Measurements from ENCODE around the gene CRYBA4.
A peak's percentile ranks its signal among the peaks of the same experiment; 100 is the strongest.

Gene CRYBA4

GRCh38 chr22:26585104-26585790 lies 36.5 kb upstream of the CRYBA4 start:
- H3K36me3 ChIP-seq (ENCODE audit: insufficient read depth, low read length): peaks cover 8% of the 10 kb centered on the region
- peak overlapping the region; percentile 68 for H3K4me2 ChIP-seq (ENCODE audit: low read length)
- no peaks in the 10 kb centered on the region for H3K27me3 ChIP-seq (ENCODE audit: control insufficient read depth, insufficient read depth, low read length)
- H3K4me3 ChIP-seq (ENCODE audit: low read length): no peak overlapping the region
- peak overlapping the region; percentile 24 for H3K9ac ChIP-seq (ENCODE audit: low read depth, low read length)
- peaks cover 31% of the 10 kb centered on the region for H3K4me1 ChIP-seq (ENCODE audit: control insufficient read depth, insufficient read depth, low read length)
- H3K9me3 ChIP-seq (replicated peaks; ENCODE audit: low read length): no peaks in the 10 kb centered on the region

- H3K27me3 ChIP-seq (ENCODE audit: control insufficient read depth, insufficient read depth, low read length): no peaks in the 10 kb centered on the region
- no peak overlapping the region for H3K9ac ChIP-seq (ENCODE audit: low read depth, low read length)
Measured at GRCh38 chr22:26586556-26587325, 35.0 kb upstream of the CRYBA4 start.

GRCh38 chr22:26587991-26588613 lies 33.7 kb upstream of the CRYBA4 start:
- peak overlapping the region; percentile 83 for H3K4me2 ChIP-seq (ENCODE audit: low read length)
- H3K36me3 ChIP-seq (ENCODE audit: insufficient read depth, low read length): no peaks in the 10 kb centered on the region
- peaks cover 8% of the 10 kb centered on the region for H3K27me3 ChIP-seq (ENCODE audit: control insufficient read depth, insufficient read depth, low read length)
- peak overlapping the region; percentile 93 for H3K9ac ChIP-seq (ENCODE audit: low read depth, low read length)
- H3K4me1 ChIP-seq (ENCODE audit: control insufficient read depth, insufficient read depth, low read length): peaks cover 37% of the 10 kb centered on the region
- H3K9me3 ChIP-seq (replicated peaks; ENCODE audit: low read length): no peaks in the 10 kb centered on the region
- H3K4me3 ChIP-seq (ENCODE audit: low read length): peak overlapping the region; percentile 88

More at GRCh38 chr22:26586556-26587325, 35.0 kb upstream of the CRYBA4 start:
- Histone ChIP-seq H3K4me1 (ENCODE audit: control insufficient read depth, insufficient read depth, low read length) (peaks cover 37% of the 10 kb centered on the region), H3K4me3 (ENCODE audit: low read length) (no peak overlapping the region), H3K36me3 (ENCODE audit: insufficient read depth, low read length) (peaks cover 6% of the 10 kb centered on the region), H3K4me2 (ENCODE audit: low read length) (no peak overlapping the region), H3K9me3 (replicated peaks; ENCODE audit: low read length) (no peaks in the 10 kb centered on the region)

- peaks cover 37% of the 10 kb centered on the region for H3K4me1 ChIP-seq (ENCODE audit: control insufficient read depth, insufficient read depth, low read length)
- H3K27me3 ChIP-seq (ENCODE audit: control insufficient read depth, insufficient read depth, low read length): peaks cover 9% of the 10 kb centered on the region
- H3K4me3 ChIP-seq (ENCODE audit: low read length): peak overlapping the region; percentile 88
- H3K9ac ChIP-seq (ENCODE audit: low read depth, low read length): peak overlapping the region; percentile 93
- no peaks in the 10 kb centered on the region for H3K36me3 ChIP-seq (ENCODE audit: insufficient read depth, low read length)
- peak overlapping the region; percentile 83 for H3K4me2 ChIP-seq (ENCODE audit: low read length)
- H3K9me3 ChIP-seq (replicated peaks; ENCODE audit: low read length): no peaks in the 10 kb centered on the region
Measured at GRCh38 chr22:26588729-26589366, 32.9 kb upstream of the CRYBA4 start.

DNA sequence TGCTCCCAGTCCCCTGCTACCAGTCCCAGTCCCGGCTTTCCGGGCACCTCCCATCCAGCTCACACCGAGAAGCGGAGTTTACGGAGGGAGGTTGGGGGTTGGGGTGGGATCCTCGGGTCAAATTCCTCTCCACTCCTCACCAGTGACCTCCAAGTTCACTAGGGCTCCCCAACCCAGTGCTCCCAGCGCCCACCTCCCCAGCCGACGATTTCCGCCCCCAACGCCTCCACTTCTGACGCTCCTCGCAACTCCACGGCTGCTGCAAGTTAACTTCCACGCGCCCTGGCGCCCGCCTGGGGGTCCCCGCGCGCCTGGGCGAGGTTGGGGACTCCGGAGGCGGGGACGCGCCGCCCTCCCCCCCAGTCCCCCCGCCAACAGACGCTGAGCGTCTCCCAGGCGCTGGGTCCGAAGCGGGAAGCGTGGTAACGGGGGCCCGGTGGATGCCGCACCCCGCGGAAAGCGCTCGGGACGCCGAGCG lies 32.4 kb upstream of the CRYBA4 start:
- Histone ChIP-seq H3K36me3 (ENCODE audit: insufficient read depth, low read length) (no peaks in the 10 kb centered on the region), H3K4me1 (ENCODE audit: control insufficient read depth, insufficient read depth, low read length) (peaks cover 33% of the 10 kb centered on the region), H3K27me3 (ENCODE audit: control insufficient read depth, insufficient read depth, low read length) (peaks cover 15% of the 10 kb centered on the region), H3K9ac (ENCODE audit: low read depth, low read length) (peak overlapping the region; percentile 93), H3K9me3 (replicated peaks; ENCODE audit: low read length) (no peaks in the 10 kb centered on the region), H3K4me3 (ENCODE audit: low read length) (peak overlapping the region; percentile 88), H3K4me2 (ENCODE audit: low read length) (peak overlapping the region; percentile 83)

DNA sequence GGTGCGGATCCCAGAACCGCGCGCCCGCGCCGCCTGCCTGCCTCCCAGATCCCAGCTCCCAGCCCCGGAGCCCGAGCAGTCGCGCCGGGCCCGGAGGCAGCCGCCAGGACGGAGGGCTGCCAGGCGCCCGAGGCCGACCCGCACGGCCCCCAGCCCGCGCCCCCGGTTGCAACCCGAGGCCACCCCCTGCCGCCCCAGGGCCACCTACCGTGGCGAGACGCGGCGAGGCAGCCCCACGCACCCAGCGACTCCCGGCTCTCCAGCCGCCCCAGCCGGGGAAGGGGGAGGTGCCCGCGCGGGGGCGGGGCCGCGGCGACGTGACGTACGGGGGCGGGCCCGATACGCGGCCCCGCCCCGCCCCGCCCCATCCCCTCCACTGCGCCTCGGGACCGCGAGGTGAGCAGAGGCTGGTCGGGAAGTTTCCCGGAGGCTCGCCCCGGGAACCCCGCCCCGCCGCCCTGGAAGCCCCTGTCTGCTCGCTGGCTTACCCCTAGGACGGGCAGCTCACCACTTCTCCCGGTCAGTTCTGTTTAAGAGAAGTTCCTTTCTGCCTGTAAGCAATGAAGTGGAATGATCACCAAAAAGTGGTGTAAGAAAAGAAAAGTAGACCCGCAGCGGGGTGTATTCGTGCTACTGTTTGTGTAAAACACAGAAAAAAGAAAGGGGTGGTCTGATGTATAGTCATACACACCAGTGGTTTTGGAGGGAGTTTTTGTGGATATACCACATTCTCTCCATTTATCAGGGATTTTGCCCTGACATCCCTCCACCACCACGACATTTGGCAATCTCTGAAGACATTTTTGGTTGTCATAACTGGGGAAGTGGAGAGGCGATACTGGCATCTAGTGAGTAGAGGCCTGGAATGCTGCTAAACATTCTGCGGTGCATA lies 31.7 kb upstream of the CRYBA4 start, which contains the start of gene TPST2:
TSS of gene TPST2 (minus strand) at position 288 of the 892 bp plus-strand sequence. CDS start 48,502 bp downstream, outside the sequence.
- Histone ChIP-seq H3K9ac (ENCODE audit: low read depth, low read length) (peak within 1 kb of the TSS; percentile 93), H3K4me3 (ENCODE audit: low read length) (peak within 1 kb of the TSS; percentile 88), H3K4me2 (ENCODE audit: low read length) (peak within 1 kb of the TSS; percentile 83), H3K27me3 (ENCODE audit: control insufficient read depth, insufficient read depth, low read length) (peaks cover 20% of the 10 kb centered on the region), H3K36me3 (ENCODE audit: insufficient read depth, low read length) (no peaks in the 10 kb centered on the region), H3K4me1 (ENCODE audit: control insufficient read depth, insufficient read depth, low read length) (peaks cover 26% of the 10 kb centered on the region), H3K9me3 (replicated peaks; ENCODE audit: low read length) (no peaks in the 10 kb centered on the region)

DNA sequence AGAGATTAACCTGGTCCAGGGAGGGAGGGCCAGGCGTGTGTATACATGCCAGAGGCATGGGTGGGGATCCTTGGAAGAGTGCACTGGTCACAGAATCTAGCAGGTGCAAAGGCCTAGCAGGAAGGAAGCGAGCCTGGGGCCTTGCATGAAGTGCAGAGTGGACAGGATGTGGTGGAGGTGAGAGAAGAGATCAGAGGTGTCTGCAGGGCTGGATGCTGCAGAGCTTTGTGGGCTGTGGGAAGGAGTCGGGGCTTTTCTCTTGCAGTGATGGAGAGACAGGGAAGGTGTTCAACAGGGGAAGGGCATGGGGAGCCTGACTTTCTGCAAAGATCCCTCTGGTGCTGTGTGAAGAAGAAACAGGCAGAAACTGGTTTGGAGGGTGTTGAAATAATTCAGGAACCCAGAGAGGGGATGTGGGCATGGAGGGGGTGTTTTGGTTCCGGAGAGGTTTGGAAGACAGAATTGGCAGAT lies 29.3 kb upstream of the CRYBA4 start:
- no peak overlapping the region for H3K4me3 ChIP-seq (ENCODE audit: low read length)
- H3K4me1 ChIP-seq (ENCODE audit: control insufficient read depth, insufficient read depth, low read length): peaks cover 14% of the 10 kb centered on the region
- H3K36me3 ChIP-seq (ENCODE audit: insufficient read depth, low read length): no peaks in the 10 kb centered on the region
- no peaks in the 10 kb centered on the region for H3K9me3 ChIP-seq (replicated peaks; ENCODE audit: low read length)
- H3K9ac ChIP-seq (ENCODE audit: low read depth, low read length): no peak overlapping the region
- peaks cover 34% of the 10 kb centered on the region for H3K27me3 ChIP-seq (ENCODE audit: control insufficient read depth, insufficient read depth, low read length)
- H3K4me2 ChIP-seq (ENCODE audit: low read length): no peak overlapping the region

DNA sequence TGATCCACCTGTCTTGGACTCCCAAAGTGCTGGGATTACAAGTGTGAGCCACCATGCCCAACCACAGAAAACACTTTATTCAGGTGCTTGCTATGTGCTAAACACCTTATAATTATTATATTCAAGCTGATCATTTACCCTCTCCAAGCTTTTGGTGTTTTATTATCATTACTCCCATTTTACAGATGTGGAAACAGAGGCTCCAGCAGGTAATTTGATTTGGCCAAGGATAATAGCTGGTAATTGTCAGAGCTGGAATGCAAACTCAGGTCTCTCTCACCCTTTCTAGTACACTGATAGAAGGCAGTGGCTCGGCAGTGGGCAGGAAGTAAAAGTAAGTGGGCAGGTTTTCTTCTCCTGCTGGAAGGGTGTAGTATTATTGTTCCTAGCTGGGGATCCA lies 28.0 kb upstream of the CRYBA4 start:
- no peak overlapping the region for H3K9ac ChIP-seq (ENCODE audit: low read depth, low read length)
- H3K4me3 ChIP-seq (ENCODE audit: low read length): no peak overlapping the region
- H3K4me2 ChIP-seq (ENCODE audit: low read length): no peak overlapping the region
- H3K4me1 ChIP-seq (ENCODE audit: control insufficient read depth, insufficient read depth, low read length): peaks cover 10% of the 10 kb centered on the region
- H3K36me3 ChIP-seq (ENCODE audit: insufficient read depth, low read length): no peaks in the 10 kb centered on the region
- peaks cover 41% of the 10 kb centered on the region for H3K27me3 ChIP-seq (ENCODE audit: control insufficient read depth, insufficient read depth, low read length)
- no peaks in the 10 kb centered on the region for H3K9me3 ChIP-seq (replicated peaks; ENCODE audit: low read length)

GRCh38 chr22:26597026-26597425 lies 24.7 kb upstream of the CRYBA4 start:
- Histone ChIP-seq H3K9me3 (replicated peaks; ENCODE audit: low read length) (no peaks in the 10 kb centered on the region), H3K4me2 (ENCODE audit: low read length) (no peak overlapping the region), H3K4me3 (ENCODE audit: low read length) (no peak overlapping the region), H3K9ac (ENCODE audit: low read depth, low read length) (no peak overlapping the region), H3K27me3 (ENCODE audit: control insufficient read depth, insufficient read depth, low read length) (peaks cover 61% of the 10 kb centered on the region), H3K36me3 (ENCODE audit: insufficient read depth, low read length) (no peaks in the 10 kb centered on the region), H3K4me1 (ENCODE audit: control insufficient read depth, insufficient read depth, low read length) (no peaks in the 10 kb centered on the region)

GRCh38 chr22:26597480-26597879 lies 24.3 kb upstream of the CRYBA4 start:
- Histone ChIP-seq H3K9me3 (replicated peaks; ENCODE audit: low read length) (no peaks in the 10 kb centered on the region), H3K4me2 (ENCODE audit: low read length) (no peak overlapping the region), H3K27me3 (ENCODE audit: control insufficient read depth, insufficient read depth, low read length) (peaks cover 59% of the 10 kb centered on the region), H3K9ac (ENCODE audit: low read depth, low read length) (no peak overlapping the region), H3K36me3 (ENCODE audit: insufficient read depth, low read length) (no peaks in the 10 kb centered on the region), H3K4me3 (ENCODE audit: low read length) (no peak overlapping the region), H3K4me1 (ENCODE audit: control insufficient read depth, insufficient read depth, low read length) (no peaks in the 10 kb centered on the region)

All from skeletal muscle satellite cell (primary cell).